HL-60 (cell line): Measurements from ENCODE around the gene ARHGAP24.
"Not testable (repeated sequence)": the region's sequence is repeated elsewhere in the genome, so short reads cannot be mapped to it uniquely, and the experiment has no call there.

Experiments
- DNase-seq, 2 experiments: peaks; one replicate each; pipeline ENCODE4 v3.0.0-alpha.2; 2010 to 2020; ENCODE audit warnings: low read depth in 1 of 2, low spot score in 1 of 2
- H3K27ac ChIP-seq: fragments of 250-450 bp; sonication (Bioruptor Pico); replicated peaks from 2 replicates; pipeline ENCODE4 v1.5.1; 2020; ENCODE audit warnings: mild to moderate bottlenecking, moderate library complexity
- H3K27me3 ChIP-seq: fragments of 250-450 bp; sonication (Bioruptor Pico); 2 replicates; pipeline ENCODE4 v1.5.1; 2021; ENCODE audit warnings: mild to moderate bottlenecking, moderate library complexity; ENCODE audit not compliant: insufficient read depth, poor library complexity, severe bottlenecking
- H3K4me3 ChIP-seq: replicated peaks from 2 replicates; pipeline ENCODE4 v1.5.1; 2011; ENCODE audit warnings: mild to moderate bottlenecking, control low read depth, low read length; ENCODE audit not compliant: insufficient read depth
- CTCF ChIP-seq: IDR thresholded peaks from one replicate; pipeline ENCODE4 v1.5.1; 2011; ENCODE audit warnings: low read length, control low read depth, inconsistent platforms; ENCODE audit not compliant: insufficient read depth
- GABPA ChIP-seq: IDR thresholded peaks from 2 replicates; pipeline ENCODE4 v1.6.1; 2012; ENCODE audit warnings: low read depth
- POLR2AphosphoS5 ChIP-seq: IDR thresholded peaks from 2 replicates; pipeline ENCODE4 v1.6.1; 2012; ENCODE audit warnings: low read depth
- SPI1 ChIP-seq: IDR thresholded peaks from 2 replicates; pipeline ENCODE4 v1.6.1; 2012; ENCODE audit warnings: low read depth, mild to moderate bottlenecking, borderline replicate concordance
- TF ChIP-seq, protein P1 (sequence below): IDR thresholded peaks from 2 replicates; pipeline ENCODE4 v1.6.1; 2012; ENCODE audit warnings: low read depth; ENCODE audit not compliant: insufficient replicate concordance

The ARHGAP24 gene

GRCh38 chr4:85515701-85516100, 40.8 kb downstream of the ARHGAP24 start:
- DNase-seq: no peak
- Histone ChIP-seq H3K27me3 (no peaks in the 10 kb centered on the region), H3K27ac (no peak overlapping the region), H3K4me3 (no peak overlapping the region)
- no peak for TF ChIP-seq SPI1
- TF ChIP-seq GABPA: no peak
- TF ChIP-seq POLR2AphosphoS5: no peak
- TF ChIP-seq, protein P1, sequence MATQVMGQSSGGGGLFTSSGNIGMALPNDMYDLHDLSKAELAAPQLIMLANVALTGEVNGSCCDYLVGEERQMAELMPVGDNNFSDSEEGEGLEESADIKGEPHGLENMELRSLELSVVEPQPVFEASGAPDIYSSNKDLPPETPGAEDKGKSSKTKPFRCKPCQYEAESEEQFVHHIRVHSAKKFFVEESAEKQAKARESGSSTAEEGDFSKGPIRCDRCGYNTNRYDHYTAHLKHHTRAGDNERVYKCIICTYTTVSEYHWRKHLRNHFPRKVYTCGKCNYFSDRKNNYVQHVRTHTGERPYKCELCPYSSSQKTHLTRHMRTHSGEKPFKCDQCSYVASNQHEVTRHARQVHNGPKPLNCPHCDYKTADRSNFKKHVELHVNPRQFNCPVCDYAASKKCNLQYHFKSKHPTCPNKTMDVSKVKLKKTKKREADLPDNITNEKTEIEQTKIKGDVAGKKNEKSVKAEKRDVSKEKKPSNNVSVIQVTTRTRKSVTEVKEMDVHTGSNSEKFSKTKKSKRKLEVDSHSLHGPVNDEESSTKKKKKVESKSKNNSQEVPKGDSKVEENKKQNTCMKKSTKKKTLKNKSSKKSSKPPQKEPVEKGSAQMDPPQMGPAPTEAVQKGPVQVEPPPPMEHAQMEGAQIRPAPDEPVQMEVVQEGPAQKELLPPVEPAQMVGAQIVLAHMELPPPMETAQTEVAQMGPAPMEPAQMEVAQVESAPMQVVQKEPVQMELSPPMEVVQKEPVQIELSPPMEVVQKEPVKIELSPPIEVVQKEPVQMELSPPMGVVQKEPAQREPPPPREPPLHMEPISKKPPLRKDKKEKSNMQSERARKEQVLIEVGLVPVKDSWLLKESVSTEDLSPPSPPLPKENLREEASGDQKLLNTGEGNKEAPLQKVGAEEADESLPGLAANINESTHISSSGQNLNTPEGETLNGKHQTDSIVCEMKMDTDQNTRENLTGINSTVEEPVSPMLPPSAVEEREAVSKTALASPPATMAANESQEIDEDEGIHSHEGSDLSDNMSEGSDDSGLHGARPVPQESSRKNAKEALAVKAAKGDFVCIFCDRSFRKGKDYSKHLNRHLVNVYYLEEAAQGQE: no peak
- no peak for TF ChIP-seq CTCF

GRCh38 chr4:85518526-85518925, 43.6 kb downstream of the ARHGAP24 start:
- DNase-seq, H3K27ac ChIP-seq, H3K4me3 ChIP-seq, H3K27me3 ChIP-seq: not testable (repeated sequence)

- TF ChIP-seq, protein P1: no peak
- TF ChIP-seq SPI1 (no peak), POLR2AphosphoS5 (no peak), CTCF (no peak), GABPA (no peak)
- DNase-seq: no peak
- Histone ChIP-seq H3K27ac (no peak overlapping the region), H3K27me3 (no peaks in the 10 kb centered on the region), H3K4me3 (no peak overlapping the region)
Observed at GRCh38 chr4:85520765-85521749, 46.1 kb downstream of the ARHGAP24 start.

GRCh38 chr4:85522277-85522676, 47.3 kb downstream of the ARHGAP24 start:
- TF ChIP-seq, protein P1: no peak
- no peak for TF ChIP-seq SPI1
- TF ChIP-seq GABPA: no peak
- no peak for TF ChIP-seq CTCF
- no peak for TF ChIP-seq POLR2AphosphoS5
- no peak overlapping the region for H3K4me3 ChIP-seq
- no peak for DNase-seq
- no peak overlapping the region for H3K27ac ChIP-seq
- H3K27me3 ChIP-seq: no peaks in the 10 kb centered on the region
